ENCODE results near the gene SUMO3.

SUMO3 gene

DNA sequence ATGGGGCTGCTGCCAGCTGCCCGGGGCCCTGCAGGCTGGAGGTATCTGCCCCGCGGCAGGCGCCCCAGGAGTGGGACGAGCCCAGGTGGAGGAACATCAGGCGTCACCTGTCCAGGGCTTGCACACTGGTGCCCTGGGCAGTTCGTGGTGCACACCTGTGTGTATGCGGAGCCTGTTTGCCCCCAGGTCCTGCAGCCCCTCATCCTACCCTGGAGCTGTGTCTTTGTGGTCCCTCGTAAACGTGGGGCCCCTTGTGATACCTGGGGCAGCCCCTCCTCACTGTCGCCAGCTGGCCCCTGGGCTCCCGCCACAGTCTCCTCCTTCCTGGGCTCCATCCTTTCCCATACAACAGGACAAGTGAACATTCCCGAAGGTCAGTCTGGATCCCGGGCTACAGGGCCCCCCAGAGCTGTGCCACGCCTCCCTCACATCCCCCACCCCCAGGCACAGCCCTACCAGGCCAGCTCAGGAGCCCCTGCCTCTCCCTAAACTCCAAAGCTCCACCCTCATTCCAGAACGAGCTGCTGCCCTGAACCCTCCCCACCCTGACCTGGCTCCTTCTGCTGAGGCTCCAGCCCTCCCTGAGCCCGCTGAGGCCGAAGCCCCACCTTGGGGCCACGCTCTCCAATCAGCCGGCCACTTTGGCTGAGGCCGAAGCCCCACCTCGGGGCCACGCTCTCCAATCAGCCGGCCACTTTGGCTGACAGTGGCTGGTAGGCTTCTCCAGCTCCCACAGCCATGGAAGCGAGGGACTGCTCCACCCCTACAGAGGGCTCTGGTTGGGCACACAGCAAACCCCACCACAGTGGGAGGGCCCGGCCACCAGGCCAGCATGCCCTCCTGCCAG is 58.9 kb downstream of the SUMO3 start:
- no peak for DNase-seq

DNA sequence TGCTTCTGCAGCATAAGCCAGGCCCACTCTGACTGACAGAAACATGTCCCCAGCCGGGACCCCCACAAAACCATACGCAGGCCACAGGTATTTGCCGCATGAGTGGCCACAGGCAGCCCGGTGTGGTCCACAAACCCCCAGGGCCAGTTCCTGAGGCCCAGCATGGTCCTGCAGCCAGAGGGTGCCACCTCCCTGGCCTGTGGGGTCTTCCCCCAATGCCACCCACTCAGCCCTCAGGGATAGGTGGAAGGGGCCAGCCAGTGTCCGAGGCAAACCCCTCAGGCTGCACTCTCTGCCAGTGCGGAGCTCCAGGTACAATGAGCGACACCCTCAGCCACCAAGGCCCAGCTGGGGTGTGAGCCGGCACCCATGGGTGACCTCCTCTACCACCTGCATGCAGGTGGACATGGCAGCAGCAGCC is 59.7 kb downstream of the SUMO3 start:
- DNase-seq = no peak

DNA sequence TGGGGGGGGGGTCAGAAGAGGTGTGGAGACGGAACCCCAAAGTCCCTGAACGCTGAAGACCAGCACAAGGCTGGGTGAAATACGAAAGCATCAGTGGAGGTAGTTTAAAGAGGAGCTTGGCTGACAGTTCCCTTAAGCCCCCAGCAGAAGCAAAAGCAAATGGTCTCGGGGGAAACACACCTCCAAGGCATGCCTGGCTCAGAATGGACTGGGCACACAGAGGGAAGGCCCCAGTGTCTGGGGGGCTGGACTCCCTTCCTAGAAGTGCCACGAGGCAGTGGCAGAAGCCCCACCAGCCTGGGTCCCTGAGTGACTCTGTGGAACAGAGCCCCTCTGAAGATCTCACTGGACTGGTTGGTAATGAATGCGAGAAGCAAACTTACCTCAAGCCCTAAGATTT is 60.1 kb downstream of the SUMO3 start:
- DNase-seq = no peak

DNA sequence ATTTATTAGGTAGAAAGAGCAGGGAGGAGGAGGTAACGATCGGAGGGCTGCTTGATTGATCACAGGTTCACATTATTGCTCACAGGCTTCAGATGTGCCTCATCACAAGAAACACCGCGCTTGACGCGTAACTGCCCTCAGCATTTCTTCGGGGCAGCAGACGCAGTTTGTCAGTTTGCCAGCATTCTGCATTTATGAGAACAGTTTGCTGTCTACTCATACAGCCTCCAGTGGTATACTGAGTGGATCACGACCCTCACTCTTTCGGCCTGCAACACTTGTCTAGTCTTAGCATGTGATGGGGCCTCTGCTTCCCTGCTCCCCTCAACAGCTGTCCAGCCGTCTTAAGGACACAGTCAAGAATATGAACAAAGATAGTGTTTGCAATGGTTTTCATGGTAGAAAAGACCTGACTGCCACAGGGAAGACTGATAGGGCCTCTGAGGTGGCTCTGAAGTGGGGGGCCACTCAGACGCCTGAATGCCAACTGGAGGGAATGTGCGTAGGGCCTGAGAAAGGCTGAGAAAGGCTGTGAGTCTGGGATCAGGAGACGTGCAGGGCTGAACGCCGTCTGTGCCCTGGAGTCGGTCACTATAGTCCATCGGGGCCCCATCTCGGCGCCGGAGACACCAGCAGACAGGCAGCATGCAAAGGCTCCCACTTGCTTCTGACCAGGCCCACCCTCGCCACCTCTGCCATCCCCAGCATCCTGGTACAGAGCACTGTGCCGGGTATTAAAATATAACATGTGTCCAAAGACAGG is 61.3 kb downstream of the SUMO3 start:
- DNase-seq = no peak
